HEK293 (cell line): ENCODE data around the gene RLF.

Experiments used
- ATF2 ChIP-seq: fragments of 450-650 bp; formaldehyde crosslinking; IDR thresholded peaks from 2 replicates; pipeline ENCODE4 v1.5.1; 2016; ENCODE audit warnings: missing biosample characterization, missing genetic modification characterization, low read depth
- CTCF ChIP-seq: fragments of 450-650 bp; formaldehyde crosslinking; IDR thresholded peaks from 2 replicates; pipeline ENCODE4 v1.5.1; 2016; ENCODE audit warnings: missing biosample characterization, missing genetic modification characterization
- HIC1 ChIP-seq: fragments of 450-650 bp; formaldehyde crosslinking; IDR thresholded peaks from 2 replicates; pipeline ENCODE4 v1.5.1; 2016; ENCODE audit warnings: missing biosample characterization, missing genetic modification characterization
- SALL2 ChIP-seq: fragments of 450-650 bp; formaldehyde crosslinking; IDR thresholded peaks from 2 replicates; pipeline ENCODE4 v1.5.0; 2017; ENCODE audit warnings: missing biosample characterization, mild to moderate bottlenecking, missing genetic modification characterization, borderline replicate concordance
- SP2 ChIP-seq: fragments of 450-650 bp; formaldehyde crosslinking; IDR thresholded peaks from 2 replicates; pipeline ENCODE4 v1.5.1; 2016; ENCODE audit warnings: missing biosample characterization, missing genetic modification characterization
- TCF7L2 ChIP-seq: IDR thresholded peaks from 2 replicates; pipeline ENCODE4 v1.6.1; 2011; ENCODE audit warnings: low read depth, mild to moderate bottlenecking, inconsistent platforms, low read length, moderate library complexity, borderline replicate concordance
- ZBTB21 ChIP-seq: fragments of 450-650 bp; formaldehyde crosslinking; IDR thresholded peaks from 2 replicates; pipeline ENCODE4 v1.5.1; 2017; ENCODE audit warnings: missing biosample characterization, missing genetic modification characterization
- ZNF114 ChIP-seq: fragments of 450-650 bp; formaldehyde crosslinking; IDR thresholded peaks from 2 replicates; pipeline ENCODE4 v1.5.0; 2017; ENCODE audit warnings: missing biosample characterization, missing genetic modification characterization
- ZNF2 ChIP-seq: fragments of 450-650 bp; formaldehyde crosslinking; IDR thresholded peaks from 2 replicates; pipeline ENCODE4 v1.5.1; 2016; ENCODE audit warnings: missing biosample characterization, missing genetic modification characterization
- ZNF350 ChIP-seq: fragments of 450-650 bp; formaldehyde crosslinking; IDR thresholded peaks from 2 replicates; pipeline ENCODE4 v1.5.0; 2017; ENCODE audit warnings: missing biosample characterization, mild to moderate bottlenecking, missing genetic modification characterization
- ZNF561 ChIP-seq: fragments of 450-650 bp; IDR thresholded peaks from 2 replicates; pipeline ENCODE4 v1.5.1; 2018; ENCODE audit warnings: missing biosample characterization, missing genetic modification characterization, borderline replicate concordance
- ZNF660 ChIP-seq: fragments of 450-650 bp; IDR thresholded peaks from 2 replicates; pipeline ENCODE4 v1.5.1; 2018; ENCODE audit warnings: missing biosample characterization, mild to moderate bottlenecking, missing genetic modification characterization
- ZNF76 ChIP-seq: fragments of 450-650 bp; formaldehyde crosslinking; IDR thresholded peaks from 2 replicates; pipeline ENCODE4; 2016; ENCODE audit warnings: low read depth, missing biosample characterization, missing genetic modification characterization, borderline replicate concordance

GRCh38 chr1:40256401-40257084, 95.4 kb downstream of the RLF start:
- TF ChIP-seq CTCF (tag by site-specific recombination): no peak
- no peak for TF ChIP-seq ZBTB21 (tag by site-specific recombination)
- TF ChIP-seq ATF2: no peak
- TF ChIP-seq ZNF350: no peak
- no peak for TF ChIP-seq HIC1 (tag by site-specific recombination)
- no peak for TF ChIP-seq ZNF561 (tag by site-specific recombination)
- TF ChIP-seq ZNF2 (tag by site-specific recombination): no peak
- no peak for TF ChIP-seq SALL2 (tag by site-specific recombination)
- no peak for TF ChIP-seq TCF7L2
- no peak for TF ChIP-seq ZNF660 (tag by site-specific recombination)
- TF ChIP-seq ZNF76: no peak
- TF ChIP-seq ZNF114: no peak
- no peak for TF ChIP-seq SP2
